Heart left ventricle (tissue), 13 donors: ENCODE results near the gene NAA16.

ENCODE experiments used
- POLR2A ChIP-seq, 2 donors: fragments of 450-650 bp; IDR thresholded peaks; one replicate each; pipeline ENCODE4 v1.6.1; 2017; ENCODE audit warnings: antibody characterized with exemption in 2 of 2, mild to moderate bottlenecking in 2 of 2, moderate library complexity in 2 of 2
- TF ChIP-seq, protein P1 (sequence below), 12 donors: fragments of 200-600 bp; sonication (generic) in 4 of 12; IDR thresholded peaks; one replicate each; pipeline versions ENCODE4 v1.5.0 to v1.8.0; 2018 to 2022; ENCODE audit warnings: antibody characterized with exemption in 12 of 12, mild to moderate bottlenecking in 5 of 12
- donor health status: ischemic (EF 13 %, LVEDD 7.1; RV severe dilation, severe dysfunction).
- donor health status: DM: no; HTN: yes; CAD: no.
- donor health status: DM: no; HTN: no; CAD: no.
- donor health status: ischemic (EF 25% LVEDD 6.9; RV normal size, moderate dysfunction).
- donor health status: ischemic (EF 25% LVEDD 5.7; RV mildly dilated, moderate dysfunction).
- donor health status: ischemic (EF 35%, LVEDD 5.7; RV mildly dilated, moderate dysfunction).
- donor health status: nonischemic (EF 11% LVEDD 7.7; RV severe dilation, severe dysfunction).
- donor health status: DM: yes; HTN: yes; CAD: no.
- donor health status: PGD.
- donor health status: ischemic (EF 29% LVEDD 5.4; RV normal size, mild dysfunction).
- donor health status: nonischemic (EF 23%, LVEDD 6.1; RV moderate dilation, normal function).

DNA sequence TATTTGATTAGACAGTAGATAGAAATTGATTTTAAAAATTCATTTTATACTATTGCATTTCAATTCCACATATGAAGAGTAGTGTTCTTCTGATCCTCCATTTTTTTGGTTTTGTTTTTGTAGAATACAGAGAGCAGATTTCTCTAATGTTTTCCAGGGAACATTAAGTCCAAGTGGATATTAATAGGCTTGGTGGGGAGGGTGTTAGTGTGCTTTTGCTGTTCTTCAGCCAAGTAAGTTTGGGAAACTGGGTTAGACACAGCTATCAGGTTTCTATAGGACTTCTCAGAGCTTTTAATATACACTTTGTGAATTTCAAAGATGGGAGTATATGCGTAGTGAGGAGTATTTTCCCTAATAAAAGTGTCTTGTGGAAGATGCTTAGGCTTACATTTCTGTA is 21.8 kb downstream of the NAA16 start:
- no peak for TF ChIP-seq POLR2A (IDR thresholded peaks at IDR 0.05)
- TF ChIP-seq, protein P1, sequence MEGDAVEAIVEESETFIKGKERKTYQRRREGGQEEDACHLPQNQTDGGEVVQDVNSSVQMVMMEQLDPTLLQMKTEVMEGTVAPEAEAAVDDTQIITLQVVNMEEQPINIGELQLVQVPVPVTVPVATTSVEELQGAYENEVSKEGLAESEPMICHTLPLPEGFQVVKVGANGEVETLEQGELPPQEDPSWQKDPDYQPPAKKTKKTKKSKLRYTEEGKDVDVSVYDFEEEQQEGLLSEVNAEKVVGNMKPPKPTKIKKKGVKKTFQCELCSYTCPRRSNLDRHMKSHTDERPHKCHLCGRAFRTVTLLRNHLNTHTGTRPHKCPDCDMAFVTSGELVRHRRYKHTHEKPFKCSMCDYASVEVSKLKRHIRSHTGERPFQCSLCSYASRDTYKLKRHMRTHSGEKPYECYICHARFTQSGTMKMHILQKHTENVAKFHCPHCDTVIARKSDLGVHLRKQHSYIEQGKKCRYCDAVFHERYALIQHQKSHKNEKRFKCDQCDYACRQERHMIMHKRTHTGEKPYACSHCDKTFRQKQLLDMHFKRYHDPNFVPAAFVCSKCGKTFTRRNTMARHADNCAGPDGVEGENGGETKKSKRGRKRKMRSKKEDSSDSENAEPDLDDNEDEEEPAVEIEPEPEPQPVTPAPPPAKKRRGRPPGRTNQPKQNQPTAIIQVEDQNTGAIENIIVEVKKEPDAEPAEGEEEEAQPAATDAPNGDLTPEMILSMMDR (IDR thresholded peaks at IDR 0.05), result no peak
